ENCODE results near the gene WFDC12.

Gene WFDC12

GRCh38 chr20:45115829-45116228, 8.4 kb downstream of the WFDC12 start:
- DNase-seq (ENCODE audit: extremely low spot score, insufficient read length, low read depth) (no peak), FAIRE-seq (no peak)

- FAIRE-seq (no peak), DNase-seq (ENCODE audit: extremely low spot score, insufficient read length, low read depth) (no peak)
Observed at GRCh38 chr20:45115386-45115774, 8.9 kb downstream of the WFDC12 start.

- FAIRE-seq, result no peak
- DNase-seq (ENCODE audit: extremely low spot score, insufficient read length, low read depth), result no peak
Observed at GRCh38 chr20:45114465-45115385, 9.5 kb downstream of the WFDC12 start, which contains the start of gene WFDC5. WFDC5 (minus strand) TSS chr20:45115174; CDS start chr20:45115083, 91 bp downstream.

- FAIRE-seq, result no peak
- no peak for DNase-seq (ENCODE audit: extremely low spot score, insufficient read length, low read depth)
Observed at GRCh38 chr20:45113865-45114264, 10.4 kb downstream of the WFDC12 start.

- FAIRE-seq, result no peak
- DNase-seq (ENCODE audit: extremely low spot score, insufficient read length, low read depth), result no peak
Observed at GRCh38 chr20:45112754-45113153, 11.5 kb downstream of the WFDC12 start.

GRCh38 chr20:45111799-45112471, 12.3 kb downstream of the WFDC12 start:
- FAIRE-seq, result no peak

GRCh38 chr20:45111285-45111684, 13.0 kb downstream of the WFDC12 start:
- FAIRE-seq, result no peak

More at GRCh38 chr20:45111799-45112471, 12.3 kb downstream of the WFDC12 start:
- no peak for DNase-seq (ENCODE audit: extremely low spot score, insufficient read length, low read depth)

GRCh38 chr20:45110301-45110700, 14.0 kb downstream of the WFDC12 start:
- DNase-seq (ENCODE audit: extremely low spot score, insufficient read length, low read depth) (no peak), FAIRE-seq (no peak)

More at GRCh38 chr20:45111285-45111684, 13.0 kb downstream of the WFDC12 start:
- DNase-seq (ENCODE audit: extremely low spot score, insufficient read length, low read depth), result no peak

- FAIRE-seq (no peak), DNase-seq (ENCODE audit: extremely low spot score, insufficient read length, low read depth) (no peak)
Observed at GRCh38 chr20:45109634-45110033, 14.6 kb downstream of the WFDC12 start.

GRCh38 chr20:45105317-45105716, 18.9 kb downstream of the WFDC12 start:
- no peak for DNase-seq (ENCODE audit: extremely low spot score, insufficient read length, low read depth)
- FAIRE-seq, result no peak

- DNase-seq (ENCODE audit: extremely low spot score, insufficient read length, low read depth) (no peak), FAIRE-seq (no peak)
Observed at GRCh38 chr20:45104786-45105185, 19.5 kb downstream of the WFDC12 start.

- DNase-seq (ENCODE audit: extremely low spot score, insufficient read length, low read depth) (no peak), FAIRE-seq (no peak)
Observed at GRCh38 chr20:45103072-45103471, 21.2 kb downstream of the WFDC12 start.

GRCh38 chr20:45101333-45101850, 22.9 kb downstream of the WFDC12 start:
- FAIRE-seq (no peak), DNase-seq (ENCODE audit: extremely low spot score, insufficient read length, low read depth) (no peak)

GRCh38 chr20:45100563-45101245, 23.6 kb downstream of the WFDC12 start, which contains the start of gene KCNS1:
KCNS1 (minus strand) TSS chr20:45101127; CDS start chr20:45099236, 1,891 bp downstream.
- DNase-seq (ENCODE audit: extremely low spot score, insufficient read length, low read depth) (no peak), FAIRE-seq (no peak)

- no peak for FAIRE-seq
- DNase-seq (ENCODE audit: extremely low spot score, insufficient read length, low read depth), result no peak
Observed at GRCh38 chr20:45098103-45098773, 26.0 kb downstream of the WFDC12 start.

GRCh38 chr20:45097485-45098102, 26.7 kb downstream of the WFDC12 start:
- DNase-seq (ENCODE audit: extremely low spot score, insufficient read length, low read depth) (no peak), FAIRE-seq (no peak)

GRCh38 chr20:45096781-45097180, 27.5 kb downstream of the WFDC12 start:
- no peak for FAIRE-seq
- no peak for DNase-seq (ENCODE audit: extremely low spot score, insufficient read length, low read depth)

GRCh38 chr20:45095805-45096238, 28.4 kb downstream of the WFDC12 start:
- FAIRE-seq (peak; percentile 81), DNase-seq (ENCODE audit: extremely low spot score, insufficient read length, low read depth) (peak; percentile 25)
